NCI-H128 (cell line): ENCODE measurements around the gene TTLL9.

Experiments
- DNase-seq: peaks from one replicate; lab custom pipeline; 2025; ENCODE audit not compliant: unreplicated experiment; lab: John Stamatoyannopoulos, UW

The TTLL9 gene

DNA sequence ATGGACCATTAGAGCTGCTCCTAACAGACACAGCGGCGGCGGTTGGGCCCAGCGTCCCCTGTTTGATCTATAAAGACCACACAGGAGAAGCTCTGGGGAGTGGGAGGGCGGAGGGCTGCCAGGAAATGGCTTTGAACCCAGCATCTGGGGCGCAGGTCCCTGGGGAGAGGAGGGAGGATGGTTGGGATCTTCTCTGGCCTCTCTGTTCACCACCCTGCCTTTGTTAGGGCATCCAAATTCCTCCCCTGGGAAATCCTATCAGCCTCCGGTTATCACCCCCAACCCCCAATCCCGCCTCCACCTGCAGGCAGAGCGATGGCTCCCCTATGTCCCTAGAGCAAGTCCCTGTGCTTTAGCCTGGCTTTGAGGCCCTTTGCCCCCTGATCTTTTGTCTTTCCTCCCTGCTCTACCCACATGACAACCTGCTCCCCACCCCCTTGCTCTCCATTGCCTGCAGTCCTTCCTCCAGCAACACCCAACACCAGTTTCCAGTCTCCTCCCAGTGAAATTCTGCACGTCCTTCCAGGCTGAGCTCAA is 104.6 kb downstream of the TTLL9 start:
- DNase-seq, result no peak

DNA sequence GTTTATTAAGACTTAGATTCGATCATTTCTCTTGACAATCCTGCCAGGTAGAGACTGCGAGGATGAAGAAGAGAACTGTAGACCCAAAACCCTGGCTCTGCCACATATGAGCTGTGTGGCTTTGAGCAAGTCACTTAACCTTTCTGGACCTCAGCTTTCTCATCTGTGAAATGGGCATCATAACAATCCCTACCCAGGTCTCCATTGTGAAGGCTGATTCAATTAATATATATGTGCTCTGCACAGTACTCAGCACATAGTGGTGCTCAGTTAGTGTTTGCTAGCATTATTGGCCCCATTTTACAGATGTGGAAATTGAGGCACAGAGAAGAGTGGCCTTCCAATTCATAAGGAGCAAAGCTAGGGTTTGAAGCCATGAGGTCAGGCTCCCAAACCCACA is 105.4 kb downstream of the TTLL9 start:
- DNase-seq, result no peak

DNA sequence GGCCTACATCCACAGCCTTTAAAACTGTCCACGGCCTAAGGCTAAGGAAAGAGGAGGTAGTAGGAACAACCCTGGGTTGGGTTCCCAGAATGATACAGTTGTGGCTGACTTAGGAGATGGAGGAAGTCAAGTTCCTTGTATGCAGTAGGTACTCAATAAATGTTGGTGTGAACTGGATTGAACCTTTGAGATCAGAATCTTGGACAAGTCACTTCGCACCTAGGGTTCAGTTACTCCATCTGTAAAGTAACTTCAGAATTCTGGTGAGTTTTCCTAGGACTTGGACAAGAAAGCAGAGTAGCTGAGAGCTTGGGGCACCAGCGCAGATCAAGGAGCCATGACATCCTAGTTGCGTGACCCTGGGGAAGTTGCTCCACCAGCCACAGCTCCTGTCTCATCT is 106.6 kb downstream of the TTLL9 start:
- no peak for DNase-seq

DNA sequence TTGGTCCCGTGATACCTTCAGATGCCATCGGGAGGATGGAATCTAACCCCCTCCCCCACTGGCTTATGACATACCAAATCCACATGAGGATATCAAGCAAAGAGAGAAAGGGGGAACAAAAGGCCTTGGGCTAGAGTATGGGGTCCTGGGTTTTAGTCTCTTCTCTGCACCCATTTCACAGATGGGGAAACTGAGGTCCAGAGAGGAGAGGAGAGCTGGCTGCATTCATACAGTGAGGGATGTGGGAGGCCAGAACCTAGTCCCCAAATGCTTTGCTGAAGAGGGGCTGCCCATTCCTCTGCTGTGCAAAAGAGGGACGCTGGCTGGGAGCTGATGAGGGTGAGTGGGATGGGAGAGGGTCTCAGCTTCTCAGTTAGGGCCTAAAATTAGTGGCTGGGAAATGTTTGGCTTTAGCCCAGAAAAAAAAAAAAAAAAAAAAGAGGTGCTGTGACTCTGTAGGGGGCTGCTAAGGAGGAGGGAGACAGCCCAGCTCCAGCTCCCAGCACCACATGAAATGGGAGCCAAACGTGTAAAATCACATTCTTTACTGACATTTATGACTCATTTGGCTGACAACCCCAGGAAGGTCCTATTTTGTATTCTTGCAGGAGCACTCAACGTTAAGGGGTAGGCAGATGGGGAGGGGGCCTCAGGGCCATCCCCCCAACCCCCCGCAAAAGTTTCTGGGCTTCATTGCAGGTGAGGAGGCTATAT is 109.4 kb downstream of the TTLL9 start:
- DNase-seq, result no peak

DNA sequence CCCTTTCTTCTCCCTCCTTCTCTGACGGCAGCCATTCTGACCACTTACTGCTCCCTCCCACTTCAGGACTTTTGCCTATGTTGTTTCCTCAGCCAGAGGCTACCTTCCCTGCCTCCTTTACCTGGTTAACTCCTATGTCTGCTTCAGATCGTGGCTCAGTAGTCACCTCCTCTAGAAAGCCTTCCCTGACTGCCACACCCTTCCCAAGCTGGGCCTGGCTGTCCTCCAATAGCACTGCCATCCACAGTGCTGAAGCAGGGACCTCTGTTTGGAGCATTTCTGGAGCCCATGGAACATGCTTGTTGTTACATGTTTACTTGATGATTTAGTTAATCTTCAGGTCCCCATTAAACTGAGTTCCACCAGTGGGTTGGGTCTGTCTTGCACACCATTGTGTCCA is 111.3 kb downstream of the TTLL9 start:
- DNase-seq, result no peak

DNA sequence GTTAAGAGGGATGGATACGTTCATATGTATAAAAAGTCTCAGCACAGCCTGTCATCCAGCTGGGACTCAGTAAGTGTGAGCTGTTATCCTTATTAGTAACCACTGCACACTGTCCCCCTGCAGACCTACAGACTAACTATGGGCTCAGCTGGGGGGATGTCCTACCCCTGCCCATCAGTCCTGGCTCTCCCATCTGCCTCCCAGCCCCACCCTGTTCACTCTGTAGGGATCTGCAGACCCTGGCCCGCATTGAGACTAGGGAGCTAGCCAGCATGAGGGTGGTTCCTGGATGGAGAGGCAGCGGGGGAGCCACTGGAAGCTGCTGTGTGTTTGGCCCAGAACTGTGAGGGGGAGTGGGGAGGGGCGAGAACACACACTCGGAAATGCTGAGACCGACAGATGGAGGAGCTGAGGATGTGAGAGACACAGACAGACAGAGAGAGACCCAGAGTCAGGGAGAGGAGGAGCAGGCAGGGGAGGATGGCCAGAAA is 114.6 kb downstream of the TTLL9 start:
- DNase-seq, result no peak

DNA sequence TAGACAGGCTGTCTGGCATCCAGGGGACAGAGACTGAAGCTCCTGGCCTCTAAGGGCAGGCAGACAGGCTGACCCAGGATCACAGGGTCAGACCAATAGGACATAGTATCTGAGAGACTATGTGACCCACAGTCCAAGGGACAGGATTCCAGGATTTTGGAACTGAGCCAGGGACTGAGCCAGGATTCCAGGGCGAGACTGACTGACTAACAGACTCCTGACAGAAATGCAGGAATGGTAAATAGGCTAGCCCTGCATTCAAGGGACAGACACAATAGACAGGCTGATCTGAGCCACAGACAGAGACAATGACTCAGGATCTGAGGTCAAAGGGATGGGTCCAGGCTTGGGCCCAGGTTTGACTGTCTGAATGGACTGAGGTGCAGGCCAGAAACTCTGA is 117.3 kb downstream of the TTLL9 start:
- DNase-seq, result no peak

DNA sequence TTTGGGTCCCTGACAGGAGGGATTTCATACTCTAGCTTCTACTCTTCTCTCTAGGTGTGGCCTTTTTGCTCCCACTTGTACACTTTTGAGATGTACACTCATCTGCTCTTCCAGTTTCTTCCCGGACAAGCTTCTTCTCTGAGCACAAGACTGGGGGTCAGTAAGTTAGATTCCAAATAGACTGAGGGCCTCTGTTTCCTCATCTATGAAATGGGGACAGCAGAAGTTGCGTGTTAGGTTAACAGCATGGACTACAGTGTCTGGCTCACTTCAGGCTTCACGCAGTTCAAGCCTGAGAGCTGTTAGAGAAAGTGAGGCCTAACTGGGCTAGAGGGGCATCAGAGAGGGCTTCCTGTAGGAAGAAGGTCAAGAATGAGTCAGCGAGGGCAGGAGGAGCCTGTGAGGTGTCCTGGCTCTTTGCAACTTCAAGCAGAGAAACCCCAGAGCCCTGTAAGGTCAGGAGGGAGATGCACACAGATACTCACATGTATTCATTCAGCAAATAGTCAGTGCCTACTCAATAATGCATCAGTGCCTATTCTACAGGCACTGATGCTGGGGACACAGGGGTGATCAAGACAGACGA is 118.1 kb downstream of the TTLL9 start:
- no peak for DNase-seq

DNA sequence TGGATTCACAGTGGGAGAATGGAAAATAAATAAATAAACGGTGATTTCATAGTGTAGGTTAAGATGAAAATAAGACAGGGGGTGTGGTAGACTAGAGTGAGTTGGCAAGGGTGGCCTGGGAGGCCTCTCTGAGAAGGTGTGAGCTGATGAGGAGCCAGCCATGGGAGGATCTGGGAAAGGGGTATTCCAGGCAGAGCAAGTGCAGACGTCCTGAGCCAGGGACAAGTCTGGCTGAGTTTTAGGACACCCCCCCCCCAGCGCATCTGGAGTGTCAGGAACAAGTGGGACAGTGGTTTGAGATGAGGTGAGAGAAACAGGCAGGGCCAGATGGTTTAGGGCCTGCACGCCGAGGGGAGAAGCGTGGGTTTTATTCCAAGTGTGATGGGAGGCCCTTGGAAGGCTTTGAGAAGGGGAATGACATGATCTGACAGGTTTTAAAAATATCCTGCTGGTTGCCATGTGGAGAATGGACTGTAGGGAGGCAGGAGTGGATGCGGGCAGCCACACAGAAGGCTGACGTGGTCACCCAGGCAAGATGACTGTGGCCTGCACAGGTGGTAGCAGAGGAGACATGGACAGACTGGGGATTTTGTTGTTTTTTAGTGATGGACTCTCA is 118.7 kb downstream of the TTLL9 start:
- DNase-seq, result no peak

DNA sequence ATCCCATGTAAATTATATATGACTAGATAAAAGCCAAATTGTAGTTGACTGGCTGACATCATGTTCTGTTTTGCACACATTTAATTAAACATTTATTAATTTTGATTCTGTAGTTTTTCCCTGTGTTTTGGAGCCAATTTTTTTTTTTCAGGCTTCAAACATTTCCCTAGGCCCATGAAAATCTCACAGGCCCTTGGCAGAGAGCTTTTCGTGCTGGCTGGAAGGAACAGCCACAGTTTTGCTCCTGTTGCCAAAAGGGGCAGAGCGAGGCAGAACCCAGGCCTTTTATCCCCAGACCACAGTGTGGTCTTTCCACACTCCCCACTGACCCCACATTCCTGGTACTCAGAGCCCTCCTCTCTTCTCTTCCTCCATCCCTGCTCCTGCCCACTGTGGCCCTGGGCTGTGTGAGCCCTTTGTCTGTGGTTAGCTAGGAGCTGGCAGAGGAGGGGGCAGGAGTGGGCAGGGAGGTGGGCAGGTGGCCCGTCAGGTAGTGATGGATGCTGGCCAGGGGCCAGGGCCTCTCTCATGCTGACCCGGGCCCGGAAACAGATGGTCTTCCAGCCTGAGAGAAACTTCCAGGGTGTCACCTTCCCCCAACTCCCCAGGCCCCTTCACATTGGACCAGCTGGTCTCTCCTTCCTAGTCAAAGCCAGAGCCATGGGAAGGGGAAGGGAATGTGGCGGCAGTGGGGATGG is 120.4 kb downstream of the TTLL9 start:
- no peak for DNase-seq

DNA sequence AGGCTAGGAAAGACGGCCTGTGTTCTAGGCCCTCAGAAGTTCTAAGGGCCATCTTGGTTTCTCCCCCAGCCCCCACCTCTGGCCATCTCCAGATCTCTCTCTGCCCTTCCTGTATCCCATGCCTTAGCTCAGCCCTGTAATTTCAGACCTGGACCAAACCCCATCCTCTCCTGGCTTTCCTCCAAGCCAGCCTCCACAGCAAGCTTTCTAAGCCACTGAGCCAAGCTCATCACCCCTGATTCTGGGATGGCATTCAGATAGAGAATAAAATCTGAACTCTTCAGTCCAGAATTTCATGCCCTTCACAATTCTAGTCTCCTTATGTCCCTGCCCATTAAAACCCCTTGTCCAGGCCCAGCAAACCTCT is 120.9 kb downstream of the TTLL9 start:
- no peak for DNase-seq

DNA sequence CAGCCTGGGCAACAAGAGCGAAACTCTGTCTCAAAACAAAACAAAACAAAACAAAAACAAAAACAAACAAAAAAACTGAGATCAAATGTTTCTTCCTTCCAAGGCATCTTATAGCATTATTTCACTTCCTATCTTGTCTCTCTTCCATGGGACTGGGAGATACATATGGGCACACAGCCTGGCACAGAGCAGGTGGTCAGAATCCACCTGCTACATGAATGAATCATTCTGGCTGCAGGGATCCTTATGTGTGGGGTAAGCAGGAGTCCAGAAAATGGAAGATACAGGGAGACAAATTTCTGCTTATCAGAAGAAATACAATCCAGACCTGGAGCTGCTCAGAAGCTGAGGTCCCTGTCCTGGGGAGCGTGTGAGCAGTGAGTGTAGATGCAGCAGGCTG is 121.7 kb downstream of the TTLL9 start:
- no peak for DNase-seq
